H1 (cell line): ENCODE data around the gene CABLES2. TPM values are rescaled to one million over a fixed set of nuclear protein-coding genes. Genes with fewer than 3 reads are reported as not detected.

Source experiments
- EP300 ChIP-seq, 2 experiments: IDR thresholded peaks; 1 replicate in 1 of 2; 2 replicates in 1 of 2; pipeline ENCODE4 v1.6.1; 2011 to 2012; ENCODE audit warnings: low read depth in 2 of 2, low read length in 2 of 2, mild to moderate bottlenecking in 2 of 2, borderline replicate concordance in 1 of 2, inconsistent platforms in 1 of 2, moderate library complexity in 1 of 2
- SIN3A ChIP-seq, 2 experiments: IDR thresholded peaks in 1 of 2; conservative IDR thresholded peaks in 1 of 2; 2 replicates each; pipeline ENCODE4 v1.6.1; 2011 to 2012; ENCODE audit warnings: low read length in 2 of 2, improper control_type of control experiment in 1 of 2, low read depth in 1 of 2, mild to moderate bottlenecking in 1 of 2
- polyA plus RNA-seq, 7 experiments: library from polyadenylated mRNA; depleted of rRNA in 3 of 7; stranded (reverse) in 5 of 7; unstranded in 2 of 7; fragments of >200 nt in 5 of 7; fragments of 200-250 nt in 2 of 7; gene quantifications; 1 replicate in 5 of 7; 2 replicates in 1 of 7; 4 replicates in 1 of 7; pipeline versions ENCODE4 v1.2.1 to v1.2.3, GENCODE V29; 2011 to 2013; ENCODE audit warnings: missing spikeins in 2 of 7, mixed read lengths in 2 of 7
- total RNA-seq: library from RNA; stranded (reverse); fragmentation: NEBNext Ultra II Directional; extraction: Animal tissue kit (Norgen Biotek cat#: 25700); gene quantifications from 2 replicates; pipeline ENCODE4 v1.2.1, GENCODE V29; 2021

Gene CABLES2
- total and polyA plus RNA-seq, 2 of the 8 experiments (the other 6 are each of a cell fraction or from before 2014, with no cell fraction given), result 8.0 to 8.8 TPM

DNA sequence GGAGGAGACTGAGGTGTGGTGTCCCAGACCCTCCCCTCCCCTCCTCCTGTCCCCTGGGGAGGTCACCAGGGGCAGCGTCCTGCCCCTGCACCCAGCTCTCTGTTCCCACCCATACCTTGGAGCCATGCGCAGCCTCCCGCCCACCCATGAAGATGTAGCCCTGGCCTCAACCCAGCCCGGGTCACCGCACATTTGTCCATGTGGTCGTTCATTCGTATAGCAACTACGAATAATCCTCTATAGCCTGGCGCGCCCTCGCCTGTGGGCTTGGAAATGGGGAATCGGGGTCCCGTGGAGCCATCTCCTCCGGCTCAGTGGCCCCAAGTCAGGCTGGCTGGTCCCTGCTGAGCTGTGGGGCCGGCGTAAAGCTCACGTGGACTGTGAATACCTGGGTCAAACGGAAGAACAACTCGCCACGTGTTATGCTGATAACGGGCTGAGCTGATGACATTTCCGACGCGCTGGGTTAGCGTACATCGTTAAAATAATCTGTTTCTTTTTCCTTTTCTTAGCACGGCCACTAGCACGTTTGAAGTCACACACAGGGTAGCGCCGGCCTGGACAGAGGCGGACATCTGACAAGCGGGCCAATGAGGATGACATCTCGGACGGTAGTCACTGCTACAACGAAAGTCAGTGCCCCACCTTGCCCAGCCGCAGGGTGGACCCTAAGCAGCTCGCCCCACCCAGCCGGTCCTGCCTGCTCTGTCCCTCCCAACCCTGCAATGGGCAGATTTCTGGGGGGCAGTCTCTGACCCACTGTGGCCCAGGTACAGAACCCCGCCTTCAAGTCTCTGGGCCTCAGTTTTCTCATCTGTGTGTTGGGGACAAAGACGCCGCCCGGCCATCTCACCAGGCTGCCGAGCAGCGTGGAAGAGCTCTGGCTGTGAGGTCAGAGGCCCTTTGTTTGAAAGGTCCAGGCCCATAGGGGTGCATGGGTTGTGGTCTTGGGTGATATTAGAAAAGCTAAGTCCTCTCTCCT, 40.1 kb upstream of the CABLES2 start (continued):
- no peak for TF ChIP-seq EP300 (IDR thresholded peaks at IDR 0.05; ENCODE audit: borderline replicate concordance in 1 of 2, low read depth in 2 of 2, low read length in 2 of 2)
- TF ChIP-seq SIN3A (conservative IDR thresholded peaks at IDR 0.05 in 1 of 2, IDR thresholded peaks at IDR 0.05 in 1 of 2; ENCODE audit: low read depth in 1 of 2, low read length in 2 of 2), result no peak
